Measurements from ENCODE around the gene ZNF74.
"Not testable (repeated sequence)": the region's sequence is repeated elsewhere in the genome, so short reads cannot be mapped to it uniquely, and the experiment has no call there.

The ZNF74 gene

GRCh38 chr22:20376983-20377382 is 17.0 kb upstream of the ZNF74 start:
- not testable (repeated sequence) for DNase-seq

- DNase-seq: no peak
Measured at GRCh38 chr22:20378110-20378509, 15.8 kb upstream of the ZNF74 start.

GRCh38 chr22:20378684-20379083 is 15.3 kb upstream of the ZNF74 start:
- DNase-seq: not testable (repeated sequence)

- DNase-seq: no peak
Measured at GRCh38 chr22:20380486-20380885, 13.5 kb upstream of the ZNF74 start.

- DNase-seq: no peak
Measured at GRCh38 chr22:20383538-20383937, 10.4 kb upstream of the ZNF74 start.

DNA sequence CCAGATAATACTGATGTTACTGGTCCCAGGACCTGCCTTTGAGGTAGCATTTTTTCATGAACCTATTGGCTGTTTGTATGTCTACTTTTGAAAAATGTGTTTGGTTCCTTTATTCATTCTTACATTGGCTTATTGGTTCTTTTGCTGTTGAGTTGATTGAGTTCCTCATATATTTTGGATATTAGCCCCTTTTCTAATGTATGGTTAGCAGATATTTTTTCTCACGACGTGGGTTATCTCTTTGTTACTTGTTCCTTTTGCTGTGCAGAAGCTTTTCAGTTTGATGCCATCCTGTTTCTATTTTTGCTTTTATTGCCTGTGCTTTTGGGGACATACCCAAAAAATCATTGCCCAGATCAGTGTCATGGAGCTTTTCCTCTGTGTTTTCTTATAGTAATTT is 9.8 kb upstream of the ZNF74 start:
- DNase-seq: no peak

GRCh38 chr22:20384865-20385264 is 9.1 kb upstream of the ZNF74 start:
- no peak for DNase-seq

DNA sequence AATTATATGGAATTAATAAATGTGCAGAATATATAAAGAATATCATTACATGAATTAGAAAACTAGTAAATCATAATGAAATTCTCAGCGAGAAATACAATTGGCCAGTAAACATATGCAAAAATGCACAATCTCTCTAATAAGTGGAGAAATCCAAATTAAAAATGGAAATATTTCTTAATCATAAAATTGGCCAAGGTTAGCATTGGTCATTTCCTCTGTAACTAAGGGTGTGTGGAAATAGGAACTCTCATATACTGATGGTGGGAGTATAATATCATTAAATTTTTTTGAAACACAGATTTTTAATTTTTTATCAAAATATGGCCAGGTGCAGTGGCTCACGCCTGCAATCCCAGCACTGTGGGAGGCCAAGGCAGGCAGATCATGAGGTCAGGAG is 7.6 kb upstream of the ZNF74 start:
- no peak for DNase-seq

DNA sequence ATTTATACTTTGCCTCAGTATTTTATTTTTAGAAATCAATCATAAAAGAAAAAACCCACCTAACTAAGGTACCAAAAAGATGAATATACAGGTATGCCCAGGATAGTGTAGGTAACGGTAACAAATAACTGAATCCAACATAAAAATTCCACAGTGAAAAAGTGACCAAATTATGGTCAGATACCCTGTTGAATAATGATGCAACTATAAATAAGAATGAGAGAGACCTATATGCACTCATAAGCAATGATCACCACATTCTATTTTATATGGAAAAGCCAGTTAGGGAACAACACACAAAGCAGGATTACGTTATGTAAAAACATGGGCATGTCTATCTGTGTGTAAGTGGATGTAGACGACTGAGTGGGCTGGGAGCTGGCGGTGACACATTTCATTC is 7.0 kb upstream of the ZNF74 start:
- DNase-seq: no peak

- DNase-seq: no peak
Measured at GRCh38 chr22:20388200-20388599, 5.8 kb upstream of the ZNF74 start.

DNA sequence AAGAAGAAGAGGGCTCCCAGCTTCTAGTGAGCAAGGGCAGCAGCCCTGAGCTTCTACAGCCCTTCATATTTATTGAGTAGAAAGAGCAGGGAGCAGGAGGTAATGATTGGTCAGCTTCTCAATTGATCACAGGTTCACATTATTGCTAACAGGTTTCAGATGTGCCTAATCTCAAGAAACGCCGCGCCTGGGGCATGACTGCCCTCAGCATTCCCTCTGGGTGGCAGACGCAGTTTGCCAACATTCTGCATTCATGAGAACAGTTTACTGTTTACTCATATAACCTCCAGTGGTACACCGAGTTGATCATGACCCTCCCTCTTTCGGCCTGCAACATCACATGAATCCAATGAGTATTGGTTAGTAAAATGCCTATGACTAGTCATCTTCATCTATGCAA is 4.7 kb upstream of the ZNF74 start:
- no peak for DNase-seq

DNA sequence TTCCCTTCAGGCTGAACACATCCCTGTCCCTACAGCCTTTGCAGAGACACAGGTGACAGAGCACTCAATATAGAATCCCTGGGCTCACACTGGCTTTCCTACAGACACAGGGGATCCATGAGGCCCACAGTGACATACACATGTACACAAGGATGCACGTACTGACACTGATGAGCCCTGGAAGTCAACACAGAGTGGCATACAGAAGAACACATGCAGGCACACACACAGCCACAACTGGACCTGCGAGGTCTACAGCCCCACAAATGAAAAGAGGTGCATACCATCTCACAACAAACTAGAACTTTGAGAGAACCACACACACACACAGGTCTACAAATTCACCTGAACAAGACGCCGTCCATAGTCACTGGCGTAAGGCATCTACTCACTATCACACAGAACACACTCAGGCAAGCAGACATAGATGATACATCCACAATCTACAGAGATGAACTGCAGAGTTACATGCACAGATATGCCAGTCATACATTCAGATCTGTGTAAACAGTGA is 3.5 kb upstream of the ZNF74 start:
- no peak for DNase-seq

GRCh38 chr22:20391222-20391621 is 2.7 kb upstream of the ZNF74 start:
- DNase-seq: no peak

GRCh38 chr22:20392365-20392881 is 1.5 kb upstream of the ZNF74 start:
- DNase-seq: not testable (repeated sequence)

- no peak for DNase-seq
Measured at GRCh38 chr22:20392983-20393704, 807 bp upstream of the ZNF74 start.

DNA sequence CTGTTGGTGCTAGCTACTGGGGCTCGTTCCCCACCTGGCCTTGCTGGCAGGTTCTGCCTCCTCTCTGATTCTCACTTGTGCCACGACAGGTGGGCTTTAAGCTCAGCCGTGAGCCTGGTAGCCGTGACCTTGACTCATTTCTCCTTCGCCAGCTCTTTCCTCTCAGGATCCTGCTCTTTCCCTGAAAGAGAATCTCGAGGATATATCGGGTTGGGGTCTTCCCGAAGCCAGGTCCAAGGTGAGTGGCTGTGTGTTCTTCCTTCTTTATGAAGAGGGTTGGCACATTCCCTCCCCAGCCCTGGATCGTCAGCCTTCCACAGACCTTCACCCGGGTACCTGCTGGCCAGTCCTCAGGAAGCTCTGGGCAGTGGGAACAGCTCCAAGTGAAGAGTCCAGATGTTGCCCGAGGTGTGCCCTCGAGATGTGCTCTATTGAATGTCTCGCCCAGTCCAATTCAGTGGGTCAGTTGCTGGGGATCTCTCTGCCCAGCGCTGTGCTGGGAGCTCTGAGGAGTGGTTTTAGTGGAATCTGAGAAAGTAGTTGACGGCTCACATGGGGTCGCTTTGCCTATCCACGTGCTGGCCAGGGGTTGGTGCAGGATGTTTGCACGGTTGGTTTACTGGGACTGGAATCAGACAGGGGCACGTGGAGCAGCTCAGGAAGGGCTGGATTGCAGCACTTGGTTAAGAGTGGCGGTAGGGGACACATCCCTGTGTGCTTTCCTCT is 1.4 kb downstream of the ZNF74 start:
- no peak for DNase-seq

GRCh38 chr22:20395907-20396287 is 1.9 kb downstream of the ZNF74 start:
- no peak for DNase-seq

GRCh38 chr22:20396639-20397038 is 2.7 kb downstream of the ZNF74 start:
- no peak for DNase-seq

DNA sequence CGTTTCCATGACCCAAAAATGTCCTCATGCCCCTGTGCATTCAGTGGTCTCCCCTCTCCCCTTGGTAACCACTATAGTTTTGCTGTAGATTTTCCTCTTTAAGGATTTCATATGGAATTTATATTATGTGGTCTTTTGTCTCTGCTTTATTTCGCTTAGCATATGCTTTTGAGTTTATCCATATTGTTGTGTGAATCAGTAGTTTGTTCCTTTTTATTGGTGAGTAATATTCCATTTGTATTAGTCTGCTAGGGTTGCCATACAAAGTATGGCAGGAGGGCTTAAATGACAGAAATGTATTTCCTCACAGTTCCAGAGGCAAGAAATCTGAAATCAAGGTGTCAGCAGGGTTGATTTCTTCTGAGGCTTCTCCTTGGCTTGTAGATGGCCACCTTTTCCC is 3.5 kb downstream of the ZNF74 start:
- DNase-seq: no peak

DNA sequence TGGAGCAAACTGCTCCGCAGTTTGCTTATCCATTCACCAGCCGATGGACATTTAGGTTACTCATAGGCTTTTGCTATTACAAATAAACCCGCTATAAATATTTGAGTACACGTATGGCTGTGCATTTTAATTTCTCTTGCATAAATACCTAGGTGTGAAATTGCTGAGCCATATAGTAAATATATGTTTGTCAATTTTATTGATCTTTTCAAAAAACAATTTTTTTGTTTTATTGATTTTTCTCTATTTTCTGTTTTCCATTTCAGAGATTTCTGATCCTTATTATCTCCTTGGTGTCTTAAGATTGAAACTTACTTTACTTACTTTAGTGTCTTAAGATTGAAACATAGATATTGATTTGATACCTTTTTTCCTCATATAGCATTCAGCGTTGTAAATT is 4.5 kb downstream of the ZNF74 start:
- DNase-seq: no peak

DNA sequence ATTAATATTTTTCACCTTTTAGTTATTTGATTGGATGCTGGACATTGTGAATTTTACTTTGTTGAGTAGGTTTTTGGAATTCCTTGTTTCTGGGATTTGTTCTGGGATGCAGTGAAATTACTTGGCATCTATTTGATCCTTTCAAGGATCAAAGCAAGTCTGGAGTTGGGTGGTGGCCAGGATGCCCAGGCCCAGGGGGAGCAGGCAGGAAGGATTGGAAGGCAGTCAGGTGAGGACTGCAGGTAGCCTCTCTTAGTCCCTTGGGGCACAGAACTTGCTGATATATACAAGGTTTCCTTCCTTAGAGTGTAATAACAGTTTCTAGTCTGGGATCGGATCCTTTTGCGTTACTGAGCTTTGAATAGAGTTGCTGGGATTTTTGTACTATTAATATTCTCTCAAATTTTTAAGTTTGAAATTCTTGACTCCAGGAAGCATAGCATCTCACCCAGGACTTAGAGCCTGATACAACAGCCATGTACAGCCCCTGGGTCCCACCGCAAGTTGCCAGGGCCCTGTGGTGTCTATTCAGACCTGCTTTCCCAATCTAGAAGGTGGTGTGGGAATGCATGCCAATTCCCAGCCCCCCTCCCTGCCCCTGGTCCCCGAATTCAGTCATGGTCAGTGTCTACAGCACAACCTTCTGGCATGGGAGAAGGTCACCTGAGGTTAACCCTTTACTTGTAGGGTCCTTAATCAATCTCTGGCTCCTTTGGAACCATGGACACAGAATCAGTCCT is 6.1 kb downstream of the ZNF74 start:
- DNase-seq: no peak

GRCh38 chr22:20400606-20401375 is 6.8 kb downstream of the ZNF74 start:
- no peak for DNase-seq

Measured in hippocampal formation (tissue), 2 donors.